NOMO-1 treated with DMSO at 0.1 percent for 48 hours (cell line): ENCODE data around the gene ICOSLG.
"Not testable (repeated sequence)": the region's sequence is repeated elsewhere in the genome, so short reads cannot be mapped to it uniquely, and the experiment has no call there.

Experiments used
- DNase-seq: peaks from one replicate; lab custom pipeline; 2025; ENCODE audit not compliant: unreplicated experiment; lab: John Stamatoyannopoulos, UW

Gene ICOSLG

GRCh38 chr21:44240842-44241241 lies at the start of gene ICOSLG:
Gene ICOSLG, minus strand, starts transcription at chr21:44240943. Its CDS starts 126 bp downstream, at chr21:44240817.
- not testable (repeated sequence) for DNase-seq

- no peak for DNase-seq
Measured at GRCh38 chr21:44289381-44290010, 48.8 kb upstream of the ICOSLG start.

- DNase-seq = no peak
Measured at GRCh38 chr21:44288251-44289110, 47.7 kb upstream of the ICOSLG start.

GRCh38 chr21:44286716-44287632 lies 46.2 kb upstream of the ICOSLG start:
- DNase-seq = no peak

- no peak for DNase-seq
Measured at GRCh38 chr21:44286086-44286715, 45.5 kb upstream of the ICOSLG start.

GRCh38 chr21:44285138-44285992 lies 44.6 kb upstream of the ICOSLG start, which contains the start of gene AIRE:
Gene AIRE, plus strand, starts transcription at chr21:44285876. Its CDS starts 131 bp downstream, at chr21:44286007.
- DNase-seq = no peak

- DNase-seq = no peak
Measured at GRCh38 chr21:44283948-44284347, 43.2 kb upstream of the ICOSLG start.

- DNase-seq = not testable (repeated sequence)
Measured at GRCh38 chr21:44283211-44283785, 42.6 kb upstream of the ICOSLG start.

GRCh38 chr21:44282370-44282769 lies 41.6 kb upstream of the ICOSLG start:
- DNase-seq = no peak

GRCh38 chr21:44281801-44282200 lies 41.1 kb upstream of the ICOSLG start:
- DNase-seq = no peak

- no peak for DNase-seq
Measured at GRCh38 chr21:44279354-44280260, 38.9 kb upstream of the ICOSLG start.

GRCh38 chr21:44275041-44275440 lies 34.3 kb upstream of the ICOSLG start:
- DNase-seq = no peak

- DNase-seq = no peak
Measured at GRCh38 chr21:44273046-44273445, 32.3 kb upstream of the ICOSLG start.

- DNase-seq = no peak
Measured at GRCh38 chr21:44272284-44272858, 31.6 kb upstream of the ICOSLG start.

GRCh38 chr21:44271558-44272283 lies 31.0 kb upstream of the ICOSLG start:
- no peak for DNase-seq

- DNase-seq = no peak
Measured at GRCh38 chr21:44269090-44269489, 28.3 kb upstream of the ICOSLG start.

GRCh38 chr21:44267655-44268142 lies 27.0 kb upstream of the ICOSLG start:
- peak; percentile 25 for DNase-seq
